HCT116 (cell line): ENCODE results near the gene UPP2.

Experiments used
- CEBPB ChIP-seq: IDR thresholded peaks from 2 replicates; pipeline ENCODE4 v1.6.1; 2012; ENCODE audit warnings: low read depth
- CTCF ChIP-seq, 3 experiments: fragments of 200-600 bp in 1 of 3; sonication (generic) in 1 of 3; IDR thresholded peaks in 2 of 3; conservative IDR thresholded peaks in 1 of 3; 2 replicates each; pipeline ENCODE4 v1.5.1; 2012 to 2017; ENCODE audit warnings: low read depth in 2 of 3, low read length in 2 of 3, antibody characterized with exemption in 1 of 3, borderline replicate concordance in 1 of 3, control low read depth in 1 of 3, mild to moderate bottlenecking in 1 of 3, mixed read lengths in 1 of 3, mixed run types in 1 of 3, moderate library complexity in 1 of 3; ENCODE audit not compliant: insufficient read depth in 1 of 3

- TF ChIP-seq CTCF (IDR thresholded peaks at IDR 0.05 in 2 of 3, conservative IDR thresholded peaks at IDR 0.05 in 1 of 3; ENCODE audit: borderline replicate concordance in 1 of 3, insufficient read depth in 1 of 3, low read depth in 2 of 3, low read length in 2 of 3) (no peak), CEBPB (no peak)
These were observed 2.0 kb upstream of the UPP2 start for GRCh38 chr2:158099716-158100115.
